Osteocyte (in vitro differentiated cells): ENCODE measurements around the gene FBXL13. TPM values are rescaled to one million over a fixed set of nuclear protein-coding genes. Genes with fewer than 3 reads are reported as not detected.
"Not testable (repeated sequence)": the region's sequence is repeated elsewhere in the genome, so short reads cannot be mapped to it uniquely, and the experiment has no call there.

Experiments used
- DNase-seq: peaks from one replicate; pipeline ENCODE4 v3.0.0; 2021; ENCODE audit warnings: mixed read lengths; ENCODE audit not compliant: unreplicated experiment; ENCODE audit errors: extremely low spot score
- H3K27ac Mint-ChIP-seq: one replicate; pipeline ENCODE4 v1.8.0; 2021; ENCODE audit warnings: mild to moderate bottlenecking, mixed read lengths; ENCODE audit not compliant: unreplicated experiment
- H3K27me3 Mint-ChIP-seq: one replicate; pipeline ENCODE4 v1.8.0; 2021; ENCODE audit warnings: mixed read lengths; ENCODE audit not compliant: unreplicated experiment
- H3K36me3 Mint-ChIP-seq: one replicate; pipeline ENCODE4 v1.8.0; 2021; ENCODE audit warnings: mixed read lengths; ENCODE audit not compliant: unreplicated experiment
- H3K4me1 Mint-ChIP-seq: one replicate; pipeline ENCODE4 v1.8.0; 2021; ENCODE audit warnings: mixed read lengths; ENCODE audit not compliant: unreplicated experiment
- H3K4me3 Mint-ChIP-seq: one replicate; pipeline ENCODE4 v1.8.0; 2021; ENCODE audit warnings: mild to moderate bottlenecking, moderate library complexity, mixed read lengths; ENCODE audit not compliant: unreplicated experiment
- H3K9me3 Mint-ChIP-seq: one replicate; pipeline ENCODE4 v1.8.0; 2021; ENCODE audit warnings: mixed read lengths; ENCODE audit not compliant: unreplicated experiment
- total RNA-seq: library from RNA; stranded (reverse); gene quantifications from 2 replicates; pipeline ENCODE4 v1.2.1, GENCODE V29; 2021

FBXL13 gene
- total RNA-seq, 1 donor from 2014 or later: 0.83 TPM

- not testable (repeated sequence) for H3K36me3 Mint-ChIP-seq, DNase-seq, H3K4me1 Mint-ChIP-seq, H3K4me3 Mint-ChIP-seq, H3K27me3 Mint-ChIP-seq, H3K27ac Mint-ChIP-seq, H3K9me3 Mint-ChIP-seq
These were observed 282.8 kb downstream of the FBXL13 start for GRCh38 chr7:102791831-102792230.

- H3K27ac Mint-ChIP-seq, H3K9me3 Mint-ChIP-seq, H3K27me3 Mint-ChIP-seq, H3K4me3 Mint-ChIP-seq, H3K4me1 Mint-ChIP-seq, DNase-seq, H3K36me3 Mint-ChIP-seq: not testable (repeated sequence)
These were observed 283.2 kb downstream of the FBXL13 start for GRCh38 chr7:102791367-102791766.

- DNase-seq, H3K4me3 Mint-ChIP-seq, H3K9me3 Mint-ChIP-seq, H3K36me3 Mint-ChIP-seq, H3K27ac Mint-ChIP-seq, H3K4me1 Mint-ChIP-seq, H3K27me3 Mint-ChIP-seq: not testable (repeated sequence)
These were observed 284.1 kb downstream of the FBXL13 start for GRCh38 chr7:102790364-102791100.

- H3K27ac Mint-ChIP-seq, H3K36me3 Mint-ChIP-seq, H3K4me3 Mint-ChIP-seq, H3K9me3 Mint-ChIP-seq, DNase-seq, H3K27me3 Mint-ChIP-seq, H3K4me1 Mint-ChIP-seq: not testable (repeated sequence)
These were observed 285.8 kb downstream of the FBXL13 start for GRCh38 chr7:102788770-102789169.

GRCh38 chr7:102780926-102781325 lies 293.7 kb downstream of the FBXL13 start:
- not testable (repeated sequence) for H3K4me3 Mint-ChIP-seq, H3K9me3 Mint-ChIP-seq, H3K4me1 Mint-ChIP-seq, DNase-seq, H3K27ac Mint-ChIP-seq, H3K27me3 Mint-ChIP-seq
- H3K36me3 Mint-ChIP-seq: peaks cover 21% of the 10 kb centered on the region

GRCh38 chr7:102778663-102779062 lies 295.9 kb downstream of the FBXL13 start:
- Mint-ChIP-seq H3K36me3 (peaks cover 23% of the 10 kb centered on the region), H3K27ac (peak overlapping the region; percentile 27)
- not testable (repeated sequence) for H3K4me3 Mint-ChIP-seq, DNase-seq, H3K4me1 Mint-ChIP-seq, H3K9me3 Mint-ChIP-seq, H3K27me3 Mint-ChIP-seq

- peaks cover 17% of the 10 kb centered on the region for H3K36me3 Mint-ChIP-seq
- not testable (repeated sequence) for H3K4me3 Mint-ChIP-seq, H3K27me3 Mint-ChIP-seq, H3K9me3 Mint-ChIP-seq, DNase-seq, H3K4me1 Mint-ChIP-seq, H3K27ac Mint-ChIP-seq
These were observed 298.4 kb downstream of the FBXL13 start for GRCh38 chr7:102776217-102776616.

GRCh38 chr7:102770467-102770866 lies 304.1 kb downstream of the FBXL13 start:
- not testable (repeated sequence) for H3K4me3 Mint-ChIP-seq, H3K9me3 Mint-ChIP-seq, H3K36me3 Mint-ChIP-seq, H3K27me3 Mint-ChIP-seq, DNase-seq, H3K4me1 Mint-ChIP-seq, H3K27ac Mint-ChIP-seq

- not testable (repeated sequence) for H3K27ac Mint-ChIP-seq, DNase-seq, H3K9me3 Mint-ChIP-seq
These were observed 304.9 kb downstream of the FBXL13 start for GRCh38 chr7:102769657-102770192.

GRCh38 chr7:102763295-102763905 lies 311.2 kb downstream of the FBXL13 start:
- H3K4me1 Mint-ChIP-seq, H3K36me3 Mint-ChIP-seq, H3K27me3 Mint-ChIP-seq, H3K27ac Mint-ChIP-seq, DNase-seq, H3K4me3 Mint-ChIP-seq, H3K9me3 Mint-ChIP-seq: not testable (repeated sequence)

More at GRCh38 chr7:102769657-102770192, 304.9 kb downstream of the FBXL13 start:
- H3K4me3 Mint-ChIP-seq, H3K4me1 Mint-ChIP-seq, H3K36me3 Mint-ChIP-seq, H3K27me3 Mint-ChIP-seq: not testable (repeated sequence)
